Neural progenitor cell (in vitro differentiated cells): ENCODE results near the gene PLA2G2C. TPM values are rescaled to one million over a fixed set of nuclear protein-coding genes. Genes with fewer than 3 reads are reported as not detected.

Experiments used
- DNase-seq: peaks from one replicate; pipeline ENCODE4 v3.0.0-alpha.2; 2016; ENCODE audit warnings: low spot score
- H2AFZ ChIP-seq: fragments of 200-600 bp; sonication (generic); replicated peaks from 2 replicates; pipeline ENCODE4 v1.6.1; 2016; ENCODE audit warnings: antibody characterized with exemption
- H3F3A ChIP-seq: fragments of 200-600 bp; sonication (generic); 2 replicates; pipeline ENCODE4 v1.6.1; 2016; ENCODE audit warnings: antibody characterized with exemption, low read depth
- H3K27ac ChIP-seq: fragments of 200-600 bp; sonication (generic); 2 replicates; pipeline ENCODE4 v1.5.1; 2016; ENCODE audit warnings: mild to moderate bottlenecking
- H3K27me3 ChIP-seq: fragments of 200-600 bp; sonication (generic); 2 replicates; pipeline ENCODE4 v1.6.1; 2016; ENCODE audit warnings: mild to moderate bottlenecking, moderate library complexity
- H3K36me3 ChIP-seq: fragments of 200-600 bp; sonication (generic); 2 replicates; pipeline ENCODE4 v1.5.1; 2016
- H3K4me1 ChIP-seq: fragments of 200-600 bp; sonication (generic); 2 replicates; pipeline ENCODE4 v1.6.1; 2016; ENCODE audit warnings: mixed run types
- H3K4me2 ChIP-seq: fragments of 200-600 bp; sonication (generic); 2 replicates; pipeline ENCODE4 v1.6.1; 2016
- H3K4me3 ChIP-seq: fragments of 200-600 bp; sonication (generic); 2 replicates; pipeline ENCODE4 v1.5.1; 2016
- H3K79me2 ChIP-seq: fragments of 200-600 bp; sonication (generic); 2 replicates; pipeline ENCODE4 v1.6.1; 2016; ENCODE audit warnings: low read depth
- H3K9ac ChIP-seq: fragments of 200-600 bp; sonication (generic); 2 replicates; pipeline ENCODE4 v1.6.1; 2016
- H3K9me3 ChIP-seq: fragments of 200-600 bp; sonication (generic); 2 replicates; pipeline ENCODE4 v1.5.1; 2016; ENCODE audit warnings: low read depth
- H4K20me1 ChIP-seq: fragments of 200-600 bp; sonication (generic); 2 replicates; pipeline ENCODE4 v1.6.1; 2016; ENCODE audit warnings: low read depth
- H3K27ac Mint-ChIP-seq: 3 replicates; pipeline ENCODE4 v1.8.0; 2021; ENCODE audit warnings: mixed read lengths
- H3K27me3 Mint-ChIP-seq: 2 replicates; pipeline ENCODE4 v1.8.0; 2022; ENCODE audit warnings: low read depth, mild to moderate bottlenecking, inconsistent platforms, moderate library complexity, mixed read lengths; ENCODE audit not compliant: insufficient read depth
- H3K36me3 Mint-ChIP-seq: 3 replicates; pipeline ENCODE4 v1.8.0; 2021; ENCODE audit warnings: mixed read lengths
- H3K4me1 Mint-ChIP-seq: 3 replicates; pipeline ENCODE4 v1.8.0; 2021; ENCODE audit warnings: mixed read lengths
- H3K4me3 Mint-ChIP-seq: 3 replicates; pipeline ENCODE4 v1.8.0; 2021; ENCODE audit warnings: mild to moderate bottlenecking, moderate library complexity, mixed read lengths
- H3K9me3 Mint-ChIP-seq: 3 replicates; pipeline ENCODE4 v1.8.0; 2020; ENCODE audit warnings: mixed read lengths
- EZH2 ChIP-seq: fragments of 200-600 bp; sonication (generic); IDR thresholded peaks from 2 replicates; pipeline ENCODE4 v1.6.1; 2017; ENCODE audit warnings: antibody characterized with exemption, mild to moderate bottlenecking, moderate library complexity
- EZH2phosphoT487 ChIP-seq: fragments of 200-600 bp; sonication (generic); IDR thresholded peaks from 2 replicates; pipeline ENCODE4 v1.6.1; 2017; ENCODE audit warnings: antibody characterized with exemption
- total RNA-seq: library from RNA; depleted of rRNA; stranded (reverse); fragments of >200 nt; gene quantifications from 2 replicates; pipeline ENCODE4 v1.2.3, GENCODE V29; 2015; ENCODE audit warnings: low replicate concordance
- TF ChIP-seq, protein P1 (sequence below): fragments of 200-600 bp; sonication (generic); IDR thresholded peaks from 2 replicates; pipeline ENCODE4 v1.5.1; 2017; ENCODE audit warnings: antibody characterized with exemption, mild to moderate bottlenecking

PLA2G2C gene
- total RNA-seq, 1 donor from 2014 or later = not detected

DNA sequence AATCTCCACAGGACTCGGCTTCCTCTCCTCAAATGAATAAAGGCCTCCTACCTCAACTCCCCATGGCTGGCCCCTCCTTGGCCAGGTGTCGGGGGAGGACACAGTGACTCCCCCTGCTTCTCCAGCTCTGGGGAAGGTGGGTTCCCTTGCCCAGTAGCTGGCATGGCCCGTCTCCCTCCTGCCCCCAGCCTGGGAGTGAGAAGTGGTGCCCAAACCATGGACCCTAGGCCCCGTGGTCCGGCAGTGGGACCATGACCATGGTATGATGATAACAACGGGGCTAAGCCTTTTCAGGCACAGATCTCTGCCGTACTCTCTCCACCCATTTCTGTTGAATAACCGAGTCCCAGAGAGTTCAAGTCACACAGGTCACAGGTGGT, 36.0 kb downstream of the PLA2G2C start:
- Histone ChIP-seq H3K4me2 (no peak overlapping the region), H3K27ac (no peak overlapping the region), H3K36me3 (no peaks in the 10 kb centered on the region), H3K79me2 (no peaks in the 10 kb centered on the region), H3F3A (no peaks in the 10 kb centered on the region), H4K20me1 (no peaks in the 10 kb centered on the region), H2AFZ (no peak overlapping the region), H3K27me3 (no peaks in the 10 kb centered on the region), H3K9ac (no peak overlapping the region), H3K9me3 (no peaks in the 10 kb centered on the region), H3K4me3 (no peak overlapping the region), H3K4me1 (peaks cover 7% of the 10 kb centered on the region)
- H3K4me1 Mint-ChIP-seq = peaks cover 9% of the 10 kb centered on the region
- H3K36me3 Mint-ChIP-seq = no peaks in the 10 kb centered on the region
- H3K4me3 Mint-ChIP-seq = no peak overlapping the region
- TF ChIP-seq, protein P1, sequence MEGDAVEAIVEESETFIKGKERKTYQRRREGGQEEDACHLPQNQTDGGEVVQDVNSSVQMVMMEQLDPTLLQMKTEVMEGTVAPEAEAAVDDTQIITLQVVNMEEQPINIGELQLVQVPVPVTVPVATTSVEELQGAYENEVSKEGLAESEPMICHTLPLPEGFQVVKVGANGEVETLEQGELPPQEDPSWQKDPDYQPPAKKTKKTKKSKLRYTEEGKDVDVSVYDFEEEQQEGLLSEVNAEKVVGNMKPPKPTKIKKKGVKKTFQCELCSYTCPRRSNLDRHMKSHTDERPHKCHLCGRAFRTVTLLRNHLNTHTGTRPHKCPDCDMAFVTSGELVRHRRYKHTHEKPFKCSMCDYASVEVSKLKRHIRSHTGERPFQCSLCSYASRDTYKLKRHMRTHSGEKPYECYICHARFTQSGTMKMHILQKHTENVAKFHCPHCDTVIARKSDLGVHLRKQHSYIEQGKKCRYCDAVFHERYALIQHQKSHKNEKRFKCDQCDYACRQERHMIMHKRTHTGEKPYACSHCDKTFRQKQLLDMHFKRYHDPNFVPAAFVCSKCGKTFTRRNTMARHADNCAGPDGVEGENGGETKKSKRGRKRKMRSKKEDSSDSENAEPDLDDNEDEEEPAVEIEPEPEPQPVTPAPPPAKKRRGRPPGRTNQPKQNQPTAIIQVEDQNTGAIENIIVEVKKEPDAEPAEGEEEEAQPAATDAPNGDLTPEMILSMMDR = no peak
- TF ChIP-seq EZH2 = no peak
- no peak for TF ChIP-seq EZH2phosphoT487
- no peak for DNase-seq
- H3K27me3 Mint-ChIP-seq = peaks cover 5% of the 10 kb centered on the region
- H3K9me3 Mint-ChIP-seq = no peaks in the 10 kb centered on the region
- no peak overlapping the region for H3K27ac Mint-ChIP-seq

DNA sequence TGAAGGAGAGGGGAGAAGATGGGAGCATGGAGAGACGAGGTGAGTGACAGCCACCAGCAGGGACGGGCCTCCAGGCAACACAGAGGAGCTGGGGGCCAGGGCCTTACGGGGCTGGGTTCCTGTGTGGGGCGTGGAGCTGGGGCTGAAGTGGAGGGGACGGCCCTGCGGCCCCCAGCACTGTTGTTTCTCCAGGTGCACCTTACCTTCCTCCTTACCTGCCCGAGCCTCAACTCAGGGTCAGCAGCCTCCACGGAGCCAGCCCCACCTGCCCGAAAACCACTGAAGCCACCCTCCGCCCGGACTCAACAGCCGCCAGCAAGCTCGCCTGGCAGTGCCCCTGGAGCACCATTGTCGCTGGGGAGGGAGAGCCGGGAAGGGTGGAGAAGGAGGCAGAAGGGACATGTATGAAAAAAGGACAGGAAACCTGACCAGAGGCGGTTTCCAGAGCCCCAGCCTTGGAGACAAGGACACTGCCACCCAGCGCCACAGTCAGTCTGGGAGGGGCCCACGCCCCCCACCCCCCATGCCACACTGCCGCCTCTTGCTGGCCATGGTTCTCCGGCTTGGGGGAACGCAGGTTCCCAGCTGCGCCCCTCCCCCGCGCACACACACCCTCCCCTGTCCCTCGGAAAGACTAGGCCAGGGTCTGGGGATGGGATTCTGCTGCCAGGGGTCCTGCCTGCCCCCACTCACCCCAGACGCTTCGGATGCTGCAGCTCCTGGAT, 36.6 kb downstream of the PLA2G2C start:
- Histone ChIP-seq H2AFZ (no peak overlapping the region), H3K27ac (no peak overlapping the region), H3K4me1 (peaks cover 7% of the 10 kb centered on the region), H4K20me1 (no peaks in the 10 kb centered on the region), H3F3A (no peaks in the 10 kb centered on the region), H3K4me3 (no peak overlapping the region), H3K9me3 (no peaks in the 10 kb centered on the region), H3K9ac (no peak overlapping the region), H3K27me3 (no peaks in the 10 kb centered on the region), H3K36me3 (no peaks in the 10 kb centered on the region), H3K79me2 (no peaks in the 10 kb centered on the region), H3K4me2 (no peak overlapping the region)
- Mint-ChIP-seq H3K4me3 (no peak overlapping the region), H3K36me3 (no peaks in the 10 kb centered on the region), H3K27ac (no peak overlapping the region), H3K4me1 (peaks cover 9% of the 10 kb centered on the region), H3K27me3 (peaks cover 5% of the 10 kb centered on the region), H3K9me3 (no peaks in the 10 kb centered on the region)
- DNase-seq = no peak
- no peak for TF ChIP-seq EZH2phosphoT487
- TF ChIP-seq, protein P1 = no peak
- TF ChIP-seq EZH2 = no peak

DNA sequence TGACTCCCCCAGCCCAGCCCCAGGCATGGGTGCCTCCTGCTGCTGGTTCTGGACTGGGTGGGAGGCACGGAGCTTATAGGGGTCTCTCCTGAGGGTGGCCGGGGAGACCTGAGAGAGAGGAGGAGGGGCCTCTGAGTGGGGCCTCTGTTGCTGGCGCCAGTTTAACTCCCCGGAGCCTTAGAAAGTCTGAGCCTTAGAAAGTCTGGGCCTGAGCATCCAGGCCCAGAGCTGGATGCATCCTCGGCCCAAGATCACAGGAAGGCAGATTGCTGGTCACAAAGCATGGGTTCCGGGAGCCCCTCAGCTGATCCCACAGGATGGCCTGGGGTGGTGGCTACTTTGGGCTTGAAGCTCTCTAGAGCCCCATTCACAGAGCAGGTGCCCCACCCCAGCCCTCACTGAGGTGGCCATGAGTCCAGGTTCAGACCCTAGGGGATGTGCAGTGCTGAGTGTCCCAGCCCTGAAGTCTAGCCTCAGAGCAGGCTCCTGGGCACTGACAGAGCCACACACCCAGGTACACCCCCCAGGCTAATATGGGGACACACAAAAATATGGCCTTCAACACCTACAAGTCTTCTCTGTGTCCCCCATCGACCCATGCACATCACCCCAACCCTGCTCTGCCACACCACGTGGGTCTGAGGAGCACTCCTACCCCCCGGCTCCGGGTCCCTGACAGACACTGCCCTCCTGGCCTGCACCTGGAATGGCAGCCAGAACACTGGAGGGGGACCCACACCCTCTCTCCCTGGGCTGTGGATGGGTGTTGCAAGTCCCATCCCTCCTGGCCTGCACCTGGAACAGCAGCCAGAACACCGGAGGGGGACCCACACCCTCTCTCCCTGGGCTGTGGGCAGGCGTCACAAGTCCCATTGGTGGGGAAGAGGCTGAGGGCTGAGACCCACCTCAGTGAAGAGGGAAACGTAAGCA, 37.5 kb downstream of the PLA2G2C start:
- H3K27me3 Mint-ChIP-seq = peaks cover 5% of the 10 kb centered on the region
- Histone ChIP-seq H2AFZ (no peak overlapping the region), H3K79me2 (no peaks in the 10 kb centered on the region), H3F3A (no peaks in the 10 kb centered on the region), H3K27me3 (no peaks in the 10 kb centered on the region), H4K20me1 (no peaks in the 10 kb centered on the region), H3K9me3 (no peaks in the 10 kb centered on the region), H3K27ac (no peak overlapping the region), H3K4me2 (no peak overlapping the region), H3K4me1 (peaks cover 7% of the 10 kb centered on the region), H3K36me3 (no peaks in the 10 kb centered on the region), H3K4me3 (no peak overlapping the region), H3K9ac (no peak overlapping the region)
- H3K27ac Mint-ChIP-seq = no peak overlapping the region
- DNase-seq = no peak
- no peaks in the 10 kb centered on the region for H3K9me3 Mint-ChIP-seq
- H3K4me1 Mint-ChIP-seq = peaks cover 9% of the 10 kb centered on the region
- H3K4me3 Mint-ChIP-seq = no peak overlapping the region
- TF ChIP-seq EZH2 (no peak), EZH2phosphoT487 (no peak)
- TF ChIP-seq, protein P1 = no peak
- H3K36me3 Mint-ChIP-seq = no peaks in the 10 kb centered on the region
